Mesenchymal stem cell (in vitro differentiated cells and primary cell): ENCODE data around the gene UQCR11.

Experiments used
- DNase-seq: peaks from one replicate; pipeline ENCODE4 v3.0.0-alpha.2; 2013
- H2AFZ ChIP-seq: one replicate; pipeline ENCODE4 v1.6.1; 2013; ENCODE audit warnings: low read depth, mild to moderate bottlenecking, control low read depth, inconsistent platforms, low read length, moderate library complexity
- H2AK5ac ChIP-seq: 2 replicates; pipeline ENCODE4 v1.6.1; 2013; ENCODE audit warnings: low read length, moderate library complexity, mild to moderate bottlenecking, inconsistent platforms; ENCODE audit not compliant: severe bottlenecking
- H2BK120ac ChIP-seq: one replicate; pipeline ENCODE4 v1.6.1; 2013; ENCODE audit warnings: low read depth, mild to moderate bottlenecking, inconsistent platforms, low read length, moderate library complexity
- H2BK12ac ChIP-seq, 2 experiments: one replicate each; pipeline ENCODE4 v1.6.1; 2013; ENCODE audit warnings: inconsistent platforms in 2 of 2, low read length in 2 of 2, mild to moderate bottlenecking in 2 of 2, moderate library complexity in 2 of 2, control low read depth in 1 of 2
- H2BK15ac ChIP-seq: one replicate; pipeline ENCODE4 v1.6.1; 2013; ENCODE audit warnings: mild to moderate bottlenecking, low read depth, inconsistent platforms; ENCODE audit not compliant: poor library complexity, severe bottlenecking
- H2BK5ac ChIP-seq: 2 replicates; pipeline ENCODE4 v1.6.1; 2013; ENCODE audit warnings: low read depth, mild to moderate bottlenecking, low read length, control low read depth, inconsistent platforms; ENCODE audit not compliant: poor library complexity, severe bottlenecking
- H3K14ac ChIP-seq, 2 experiments: one replicate each; pipeline ENCODE4 v1.6.1; 2013; ENCODE audit warnings: inconsistent platforms in 2 of 2, low read length in 2 of 2, control low read depth in 1 of 2, mild to moderate bottlenecking in 1 of 2, moderate library complexity in 1 of 2
- H3K18ac ChIP-seq, 2 experiments: one replicate each; pipeline ENCODE4 v1.6.1; 2013; ENCODE audit warnings: inconsistent platforms in 2 of 2, low read length in 2 of 2, control low read depth in 1 of 2, low read depth in 1 of 2, mild to moderate bottlenecking in 1 of 2
- H3K23ac ChIP-seq, 2 experiments: one replicate each; pipeline ENCODE4 v1.6.1; 2013; ENCODE audit warnings: inconsistent platforms in 2 of 2, low read length in 2 of 2, mild to moderate bottlenecking in 2 of 2, moderate library complexity in 2 of 2, control low read depth in 1 of 2
- H3K27ac ChIP-seq: 2 replicates; pipeline ENCODE4 v1.5.1; 2013; ENCODE audit warnings: mild to moderate bottlenecking, moderate library complexity, low read length, control low read depth, inconsistent platforms; ENCODE audit not compliant: poor library complexity, severe bottlenecking
- H3K27me3 ChIP-seq, 2 experiments: 2 replicates each; pipeline versions ENCODE4 v1.6.1 to v1.7.0; 2013; ENCODE audit warnings: low read length in 2 of 2, mild to moderate bottlenecking in 2 of 2, moderate library complexity in 2 of 2, control low read depth in 1 of 2, inconsistent platforms in 1 of 2; ENCODE audit not compliant: control insufficient read depth in 1 of 2, insufficient read depth in 1 of 2
- H3K36me3 ChIP-seq, 2 experiments: 2 replicates each; pipeline versions ENCODE4 v1.6.1 to v1.7.0; 2013; ENCODE audit warnings: low read length in 2 of 2, control low read depth in 1 of 2, inconsistent platforms in 1 of 2, low read depth in 1 of 2, mild to moderate bottlenecking in 1 of 2; ENCODE audit not compliant: insufficient read depth in 2 of 2, control insufficient read depth in 1 of 2
- H3K4ac ChIP-seq, 2 experiments: one replicate each; pipeline ENCODE4 v1.6.1; 2013; ENCODE audit warnings: inconsistent platforms in 2 of 2, low read length in 2 of 2, mild to moderate bottlenecking in 2 of 2, moderate library complexity in 2 of 2, control low read depth in 1 of 2, low read depth in 1 of 2
- H3K4me1 ChIP-seq: 2 replicates; pipeline ENCODE4 v1.6.1; 2013; ENCODE audit warnings: low read depth, low read length, control low read depth; ENCODE audit not compliant: control insufficient read depth, insufficient read depth
- H3K4me2 ChIP-seq: 2 replicates; pipeline ENCODE4 v1.6.1; 2013; ENCODE audit warnings: low read length, mild to moderate bottlenecking, inconsistent platforms; ENCODE audit not compliant: poor library complexity, severe bottlenecking
- H3K4me3 ChIP-seq, 2 experiments: 2 replicates each; pipeline versions ENCODE4 v1.5.1 to v1.7.0; 2013; ENCODE audit warnings: low read length in 2 of 2, mild to moderate bottlenecking in 2 of 2, control low read depth in 1 of 2, low read depth in 1 of 2; ENCODE audit not compliant: insufficient read depth in 1 of 2
- H3K79me1 ChIP-seq: replicated peaks from 2 replicates; pipeline ENCODE4 v1.6.1; 2013; ENCODE audit warnings: mild to moderate bottlenecking, control low read depth, low read length, inconsistent platforms; ENCODE audit not compliant: poor library complexity, severe bottlenecking
- H3K9ac ChIP-seq: 2 replicates; pipeline ENCODE4 v1.7.0; 2013; ENCODE audit warnings: mild to moderate bottlenecking, low read length, moderate library complexity
- H3K9me3 ChIP-seq: 2 replicates; pipeline ENCODE4 v1.7.0; 2013; ENCODE audit warnings: mild to moderate bottlenecking, low read length; ENCODE audit not compliant: control insufficient read depth
- H4K8ac ChIP-seq: one replicate; pipeline ENCODE4 v1.6.1; 2013; ENCODE audit warnings: inconsistent platforms, mild to moderate bottlenecking, low read length, moderate library complexity
- H4K91ac ChIP-seq: one replicate; pipeline ENCODE4 v1.6.1; 2013; ENCODE audit warnings: mild to moderate bottlenecking, low read length, inconsistent platforms
- WGBS: methylation state at CpG from one replicate; pipeline ENCODE4 v1.1.7; 2013; ENCODE audit warnings: mixed read lengths; 5-methylcytosine and 5-hydroxymethylcytosine counted together

UQCR11 gene

GRCh38 chr19:1652471-1653299 is 47.4 kb upstream of the UQCR11 start, which contains the start of gene TCF3:
TCF3 (minus strand) TSS chr19:1652615; CDS start chr19:1650248, 2,367 bp downstream.
- Histone ChIP-seq H3K9ac (peak within 1 kb of the TSS; percentile 98), H3K18ac (peak within 1 kb of the TSS; percentile 98 to 100), H2AK5ac (no peak within 1 kb of the TSS), H4K91ac (peak within 1 kb of the TSS; percentile 100), H3K4ac (peak within 1 kb of the TSS; percentile 98 to 100), H3K79me1 (peaks cover 9% of the 10 kb centered on the region), H3K14ac (peak within 1 kb of the TSS; percentile 90 to 99), H3K23ac (peak within 1 kb of the TSS; percentile 29 to 81), H3K4me2 (peak within 1 kb of the TSS; percentile 88), H2AFZ (peak within 1 kb of the TSS; percentile 83), H2BK15ac (peak within 1 kb of the TSS; percentile 99), H2BK120ac (peak within 1 kb of the TSS; percentile 100), H4K8ac (peak within 1 kb of the TSS; percentile 100), H3K27ac (peak within 1 kb of the TSS; percentile 91), H3K36me3 (peaks cover 10 to 21% of the 10 kb centered on the region in 2 experiments), H3K9me3 (no peaks in the 10 kb centered on the region), H2BK12ac (peak within 1 kb of the TSS; percentile 98), H2BK5ac (peak within 1 kb of the TSS; percentile 100), H3K4me3 (peak within 1 kb of the TSS; percentile 81 to 82), H3K4me1 (peaks cover 45% of the 10 kb centered on the region), H3K27me3 (peaks cover 0 to 3% of the 10 kb centered on the region in 2 experiments)
- peak; percentile 99 for DNase-seq
- WGBS: under 1% methylated on average over 74 of the region's 107 CpGs

- peak overlapping the region; percentile 88 for H3K4me2 ChIP-seq
- H2BK15ac ChIP-seq: peak overlapping the region; percentile 19
- H2BK12ac ChIP-seq: no peak overlapping the region
- H3K4ac ChIP-seq: peak overlapping the region; percentile 6 to 53
- no peak overlapping the region for H2AK5ac ChIP-seq
- peak; percentile 41 for DNase-seq
- WGBS: 2% methylated on average over 22 of the region's 101 CpGs
- no peaks in the 10 kb centered on the region for H3K9me3 ChIP-seq
- no peak overlapping the region for H3K23ac ChIP-seq
- peaks cover 42% of the 10 kb centered on the region for H3K4me1 ChIP-seq
- H3K14ac ChIP-seq: peak overlapping the region in 1 of 2 experiments; percentile 90
- H2BK120ac ChIP-seq: peak overlapping the region; percentile 89
- H3K4me3 ChIP-seq: peak overlapping the region; percentile 81 to 82
- no peak overlapping the region for H2AFZ ChIP-seq
- H3K36me3 ChIP-seq: peaks cover 11 to 31% of the 10 kb centered on the region in 2 experiments
- H4K8ac ChIP-seq: peak overlapping the region; percentile 53
- H3K27ac ChIP-seq: no peak overlapping the region
- no peak overlapping the region for H2BK5ac ChIP-seq
- no peak overlapping the region for H4K91ac ChIP-seq
- H3K9ac ChIP-seq: peak overlapping the region; percentile 79
- peak overlapping the region in 1 of 2 experiments; percentile 43 for H3K18ac ChIP-seq
- peaks cover 17% of the 10 kb centered on the region for H3K79me1 ChIP-seq
- H3K27me3 ChIP-seq: no peaks in the 10 kb centered on the region
These were observed 46.5 kb upstream of the UQCR11 start for GRCh38 chr19:1651568-1652291.

GRCh38 chr19:1650650-1651567 is 45.6 kb upstream of the UQCR11 start:
- H3K36me3 ChIP-seq: peaks cover 16 to 39% of the 10 kb centered on the region in 2 experiments
- H3K9me3 ChIP-seq: no peaks in the 10 kb centered on the region
- no peak overlapping the region for H4K91ac ChIP-seq
- no peak overlapping the region for H3K14ac ChIP-seq
- no peak overlapping the region for H2BK12ac ChIP-seq
- 3% methylated on average over 33 of the region's 36 CpGs for WGBS
- H2BK5ac ChIP-seq: no peak overlapping the region
- peaks cover 40% of the 10 kb centered on the region for H3K4me1 ChIP-seq
- H2BK15ac ChIP-seq: no peak overlapping the region
- H3K9ac ChIP-seq: peak overlapping the region; percentile 79
- H3K27ac ChIP-seq: peak overlapping the region; percentile 36
- peak overlapping the region; percentile 81 to 82 for H3K4me3 ChIP-seq
- H2BK120ac ChIP-seq: no peak overlapping the region
- H4K8ac ChIP-seq: peak overlapping the region; percentile 29
- no peak overlapping the region for H2AFZ ChIP-seq
- H3K27me3 ChIP-seq: no peaks in the 10 kb centered on the region
- peak overlapping the region; percentile 0 to 71 for H3K18ac ChIP-seq
- peak overlapping the region in 1 of 2 experiments; percentile 16 for H3K23ac ChIP-seq
- peak; percentile 52 for DNase-seq
- H3K79me1 ChIP-seq: peaks cover 24% of the 10 kb centered on the region
- H3K4ac ChIP-seq: peak overlapping the region; percentile 6 to 47
- H2AK5ac ChIP-seq: no peak overlapping the region
- H3K4me2 ChIP-seq: peak overlapping the region; percentile 88
